Measurements from ENCODE around the gene CSNK1A1L. TPM values are rescaled to one million over a fixed set of nuclear protein-coding genes. Genes with fewer than 3 reads are reported as not detected.

Gene CSNK1A1L
- total and polyA plus RNA-seq, 2 of the 8 experiments (the other 6 are each of a cell fraction or from before 2014, with no cell fraction given) = not detected

DNA sequence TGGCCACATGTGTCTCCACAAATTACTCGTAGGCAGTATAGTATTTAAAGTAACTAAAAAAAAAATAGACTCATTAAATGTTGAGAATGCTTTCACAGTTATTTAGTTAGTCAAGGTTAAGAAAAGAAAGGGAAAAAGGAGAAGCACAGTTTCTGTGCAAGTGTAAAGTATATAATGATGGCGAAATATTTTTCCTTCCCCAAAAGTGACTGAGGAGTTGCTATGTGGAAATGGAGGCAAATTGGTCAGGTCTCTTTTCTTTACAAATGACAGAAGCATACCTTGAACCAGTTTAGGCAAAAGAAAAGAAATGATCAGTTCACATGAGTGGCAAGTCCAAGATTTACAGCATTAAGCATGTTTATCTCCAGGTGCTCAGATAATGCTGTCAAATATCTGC lies 18.0 kb downstream of the CSNK1A1L start:
- H3K56ac ChIP-seq (replicated peaks; ENCODE audit: insufficient read length, low read depth, low read length) = no peak overlapping the region
- H2BK5ac ChIP-seq (ENCODE audit: low read depth, low read length) = no peak overlapping the region
- no peak overlapping the region for H3K18ac ChIP-seq (ENCODE audit: extremely low read depth, low read length)
- ChIA-PET CTCF (ENCODE audit: partially characterized antibody) (no interaction called here), POLR2A (ENCODE audit: partially characterized antibody) (no interaction called here)
- no peaks in the 10 kb centered on the region for H3K79me1 ChIP-seq (ENCODE audit: low read depth, low read length)
- H2BK120ac ChIP-seq (replicated peaks; ENCODE audit: low read depth, low read length) = no peak overlapping the region
- FAIRE-seq (no peak), DNase-seq (ENCODE audit: low read depth in 1 of 2, low spot score in 2 of 2) (no peak)
- H3K27me3 ChIP-seq (replicated peaks in 1 of 4; ENCODE audit: control insufficient read depth in 3 of 4, extremely low read depth in 1 of 4, insufficient read depth in 3 of 4, low read length in 3 of 4) = no peaks in the 10 kb centered on the region
- H4K20me1 ChIP-seq (replicated peaks in 1 of 2; ENCODE audit: control insufficient read depth in 1 of 2, insufficient read depth in 2 of 2, low read length in 2 of 2) = no peaks in the 10 kb centered on the region
- H3K9ac ChIP-seq (replicated peaks in 1 of 4; ENCODE audit: extremely low read depth in 1 of 4, low read depth in 3 of 4, low read length in 3 of 4) = no peak overlapping the region
- no peak overlapping the region for H3K23ac ChIP-seq (ENCODE audit: insufficient read length)
- H4K5ac ChIP-seq (ENCODE audit: insufficient read length, low read depth, low read length) = no peak overlapping the region
- no peak overlapping the region for H2BK12ac ChIP-seq (ENCODE audit: low read depth, low read length)
- no peak overlapping the region for H4K91ac ChIP-seq (replicated peaks; ENCODE audit: insufficient read length, low read length)
- H3K36me3 ChIP-seq (ENCODE audit: control insufficient read depth in 2 of 4, insufficient read depth in 4 of 4, low read length in 3 of 4) = no peaks in the 10 kb centered on the region
- WGBS, 2 experiments (ENCODE audit: extremely low coverage in 1 of 2, insufficient coverage in 1 of 2, insufficient read length in 1 of 2, insufficient replicate concordance in 2 of 2, low coverage in 1 of 2, low lambda C conversion rate in 2 of 2, missing lambda C conversion rate in 1 of 2) = 79% methylated on average over 2 of the region's 2 CpGs; no CpG with 5 or more reads in 1 of the 2 experiments
- no peak overlapping the region for H2AFZ ChIP-seq (ENCODE audit: low read length)
- H2BK15ac ChIP-seq (ENCODE audit: low read length) = no peak overlapping the region
- H3K79me2 ChIP-seq (ENCODE audit: control insufficient read depth in 1 of 2, insufficient read depth in 2 of 2, low read length in 2 of 2) = no peaks in the 10 kb centered on the region
- H4K8ac ChIP-seq (ENCODE audit: extremely low read depth, insufficient read depth, low read length) = no peak overlapping the region
- no peak overlapping the region for H3K4me3 ChIP-seq (ENCODE audit: extremely low read depth in 1 of 4, insufficient read depth in 2 of 4, low read depth in 3 of 4, low read length in 4 of 4)
- H2BK20ac ChIP-seq (ENCODE audit: low read length) = no peak overlapping the region
- H3K9me3 ChIP-seq (ENCODE audit: insufficient read depth in 2 of 2, low read depth in 1 of 2, low read length in 1 of 2) = no peaks in the 10 kb centered on the region
- H2AK5ac ChIP-seq (ENCODE audit: low read depth, low read length) = no peak overlapping the region
- H3K4me2 ChIP-seq (ENCODE audit: insufficient read depth in 1 of 2, low read depth in 2 of 2, low read length in 2 of 2) = no peak overlapping the region
- H3K27ac ChIP-seq (ENCODE audit: low read depth, low read length) = no peak overlapping the region
- no peak overlapping the region for H3K4ac ChIP-seq (replicated peaks; ENCODE audit: insufficient read length, low read depth, low read length)
- no peaks in the 10 kb centered on the region for H3K23me2 ChIP-seq (ENCODE audit: low read depth, low read length)
- no peaks in the 10 kb centered on the region for H3K4me1 ChIP-seq (replicated peaks in 1 of 4; ENCODE audit: control insufficient read depth in 3 of 4, insufficient read depth in 4 of 4, low read length in 3 of 4)
- no peak overlapping the region for H3K14ac ChIP-seq (ENCODE audit: insufficient read length)
- TF ChIP-seq EGR1 (IDR thresholded peaks at IDR 0.05; ENCODE audit: borderline replicate concordance, low read depth, low read length) (no peak), CEBPB (IDR thresholded peaks at IDR 0.05; ENCODE audit: low read depth, low read length) (no peak), RNF2 (IDR thresholded peaks at IDR 0.05; ENCODE audit: borderline replicate concordance, low read depth, low read length, missing control alignments, poor library complexity, severe bottlenecking) (no peak), KDM4A (IDR thresholded peaks at IDR 0.05; ENCODE audit: low read depth, low read length, severe bottlenecking) (no peak), FOSL1 (IDR thresholded peaks at IDR 0.05; ENCODE audit: insufficient read depth, low read depth, low read length) (no peak), CBX8 (IDR thresholded peaks at IDR 0.05; ENCODE audit: borderline replicate concordance, low read depth, low read length) (no peak), SIX5 (IDR thresholded peaks at IDR 0.05; ENCODE audit: low read depth, low read length) (no peak), RAD21 (IDR thresholded peaks at IDR 0.05 in 1 of 2, conservative IDR thresholded peaks at IDR 0.05 in 1 of 2; ENCODE audit: low read depth in 2 of 2, low read length in 2 of 2) (no peak), SP4 (IDR thresholded peaks at IDR 0.05; ENCODE audit: low read length) (no peak), CBX5 (IDR thresholded peaks at IDR 0.05; ENCODE audit: low read depth, low read length) (no peak), TBP (IDR thresholded peaks at IDR 0.05; ENCODE audit: low read depth, low read length) (no peak), JUN (IDR thresholded peaks at IDR 0.05; ENCODE audit: low read depth, low read length) (no peak)
- TF ChIP-seq, protein P1, sequence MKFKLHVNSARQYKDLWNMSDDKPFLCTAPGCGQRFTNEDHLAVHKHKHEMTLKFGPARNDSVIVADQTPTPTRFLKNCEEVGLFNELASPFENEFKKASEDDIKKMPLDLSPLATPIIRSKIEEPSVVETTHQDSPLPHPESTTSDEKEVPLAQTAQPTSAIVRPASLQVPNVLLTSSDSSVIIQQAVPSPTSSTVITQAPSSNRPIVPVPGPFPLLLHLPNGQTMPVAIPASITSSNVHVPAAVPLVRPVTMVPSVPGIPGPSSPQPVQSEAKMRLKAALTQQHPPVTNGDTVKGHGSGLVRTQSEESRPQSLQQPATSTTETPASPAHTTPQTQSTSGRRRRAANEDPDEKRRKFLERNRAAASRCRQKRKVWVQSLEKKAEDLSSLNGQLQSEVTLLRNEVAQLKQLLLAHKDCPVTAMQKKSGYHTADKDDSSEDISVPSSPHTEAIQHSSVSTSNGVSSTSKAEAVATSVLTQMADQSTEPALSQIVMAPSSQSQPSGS (IDR thresholded peaks at IDR 0.05; ENCODE audit: low read length) = no peak

Measured in H1 (cell line).